Stimulated activated CD4-positive, alpha-beta T cell treated with anti-CD3 and anti-CD28 coated beads, Interleukin-1b, Interleukin-23, amount 100 ng/mL, for 4 hours (primary cell): ENCODE results near the gene COLQ.
"Not testable (repeated sequence)": the region's sequence is repeated elsewhere in the genome, so short reads cannot be mapped to it uniquely, and the experiment has no call there.

Source experiments
- DNase-seq, 2 donors: peaks; one replicate each; pipeline ENCODE4 v3.0.0-alpha.2; 2020; ENCODE audit warnings: low read depth in 2 of 2

COLQ gene

GRCh38 chr3:15427182-15427880 is 94.2 kb downstream of the COLQ start, which contains the start of the genes EAF1 and METTL6:
Gene EAF1, plus strand, starts transcription at chr3:15427598. Its CDS starts 182 bp downstream, at chr3:15427780.
Gene METTL6, minus strand, starts transcription at chr3:15427544. Its CDS starts 1,033 bp downstream, at chr3:15426511.
- peak; percentile 70 to 80 for DNase-seq

DNA sequence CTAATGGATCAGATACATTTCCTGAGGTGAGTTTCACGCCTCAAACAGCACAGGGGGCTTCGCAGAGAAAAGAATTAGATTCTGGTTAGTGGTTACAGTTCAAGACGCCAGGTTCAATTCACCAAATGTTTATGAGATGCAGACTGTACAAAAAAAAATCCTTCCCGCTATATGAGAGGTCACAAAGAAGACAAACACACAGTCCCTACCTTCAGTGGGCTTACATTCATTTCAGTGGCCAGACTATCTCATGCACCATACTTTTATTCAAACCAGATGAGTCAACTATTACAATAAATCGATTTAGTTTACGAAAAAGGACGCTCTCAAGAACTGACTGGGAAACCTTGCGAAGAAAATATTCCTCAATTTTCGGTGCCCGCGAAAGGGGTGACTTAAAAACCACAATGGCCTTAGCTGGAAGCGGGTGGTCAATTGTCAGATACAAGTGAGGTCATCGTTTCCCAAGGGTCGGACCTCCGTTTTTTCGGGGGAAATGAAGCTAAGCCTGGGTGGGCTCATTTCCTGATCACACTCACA is 94.9 kb downstream of the COLQ start:
- DNase-seq = no peak

- DNase-seq = no peak
Measured at GRCh38 chr3:15420871-15421270, 100.6 kb downstream of the COLQ start.

DNA sequence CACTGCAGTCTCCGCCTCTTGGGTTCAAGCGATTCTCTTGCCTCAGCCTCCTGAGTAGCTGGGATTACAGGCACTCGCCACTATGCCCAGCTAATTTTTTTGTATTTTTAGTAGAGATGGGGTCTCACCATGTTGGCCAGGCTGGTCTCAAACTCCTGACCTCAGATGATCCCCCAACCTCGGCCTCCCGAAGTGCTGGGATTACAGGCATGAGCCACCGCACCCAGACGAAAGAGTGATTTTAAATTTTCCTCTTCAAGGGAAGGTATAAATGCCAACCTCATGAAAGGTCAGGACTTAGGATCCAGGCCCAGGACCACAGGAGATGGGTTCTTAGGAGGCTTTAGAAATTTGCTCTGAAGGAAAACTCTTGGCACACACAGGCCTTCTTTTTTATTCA is 110.5 kb downstream of the COLQ start:
- not testable (repeated sequence) for DNase-seq

GRCh38 chr3:15409774-15410173 is 111.7 kb downstream of the COLQ start:
- DNase-seq = no peak

DNA sequence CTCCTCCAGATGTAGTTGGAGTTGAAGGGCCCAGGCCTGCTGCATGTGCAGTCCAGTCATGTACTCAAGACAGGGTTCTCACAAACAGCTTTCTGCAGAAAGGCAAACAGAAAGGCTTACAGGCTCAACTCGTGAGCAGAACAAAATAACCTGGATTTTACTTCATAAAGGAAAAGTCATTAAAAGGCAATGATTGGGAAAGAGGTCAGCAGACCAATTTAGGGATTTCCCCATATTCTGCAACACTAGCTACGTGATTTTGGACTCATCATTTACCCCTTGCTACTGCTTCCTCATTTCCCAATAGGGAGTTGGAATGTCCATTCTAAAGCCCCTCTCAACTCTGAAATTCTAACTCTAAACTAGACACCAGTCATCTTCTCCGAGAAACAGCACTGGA is 112.3 kb downstream of the COLQ start:
- no peak for DNase-seq

GRCh38 chr3:15405448-15406050 is 116.0 kb downstream of the COLQ start:
- no peak for DNase-seq

GRCh38 chr3:15404767-15405166 is 116.7 kb downstream of the COLQ start:
- no peak for DNase-seq

GRCh38 chr3:15403965-15404364 is 117.5 kb downstream of the COLQ start:
- no peak for DNase-seq

GRCh38 chr3:15403495-15403894 is 118.0 kb downstream of the COLQ start:
- DNase-seq = no peak

- DNase-seq = no peak
Measured at GRCh38 chr3:15401936-15402335, 119.6 kb downstream of the COLQ start.
